Activated B cell treated with CpG ODN at 0.5 μM for 24 hours (primary cell): ENCODE measurements around the gene ARMS2. TPM values are rescaled to one million over a fixed set of nuclear protein-coding genes. Genes with fewer than 3 reads are reported as not detected.

ENCODE experiments used
- ATAC-seq: fragments of 200-7000 bp; cut with Tn5 transposase; one replicate; pipeline ENCODE4 v1.10.0; 2021; ENCODE audit warnings: low read depth, mild to moderate bottlenecking, moderate library complexity
- CTCF ChIA-PET: fragments of 350-600 bp; sonication (Branson Sonifier 250); formaldehyde crosslinking; loops from one replicate; lab custom pipeline; 2021; ENCODE audit warnings: antibody characterized with exemption; lab: Charles Lee
- POLR2A ChIA-PET: fragments of 350-600 bp; sonication (Branson Sonifier 250); formaldehyde crosslinking; loops from one replicate; lab custom pipeline; 2021; ENCODE audit warnings: antibody characterized with exemption; lab: Charles Lee
- DNase-seq: peaks from one replicate; pipeline ENCODE4 v3.0.0; 2022
- H3K27ac Mint-ChIP-seq: one replicate; pipeline ENCODE4 v1.8.0; 2020; ENCODE audit warnings: mixed read lengths
- H3K27me3 Mint-ChIP-seq: one replicate; pipeline ENCODE4 v1.8.0; 2021; ENCODE audit warnings: mixed read lengths
- H3K36me3 Mint-ChIP-seq: one replicate; pipeline ENCODE4 v1.8.0; 2021; ENCODE audit warnings: low read depth, mixed read lengths
- H3K4me1 Mint-ChIP-seq: one replicate; pipeline ENCODE4 v1.8.0; 2021; ENCODE audit warnings: mixed read lengths
- H3K4me3 Mint-ChIP-seq: one replicate; pipeline ENCODE4 v1.8.0; 2020; ENCODE audit warnings: mild to moderate bottlenecking, mixed read lengths
- H3K9me3 Mint-ChIP-seq: one replicate; pipeline ENCODE4 v1.8.0; 2020; ENCODE audit warnings: mixed read lengths
- CTCF ChIP-seq: fragments of 200-600 bp; IDR thresholded peaks from one replicate; pipeline ENCODE4 v1.8.0; 2022; ENCODE audit warnings: antibody characterized with exemption, mild to moderate bottlenecking
- intact Hi-C: fragments of 100-400 bp; cut with micrococcal nuclease; formaldehyde crosslinking; loops from one replicate; pipeline ENCODE4 v1.15.1; 2024
- total RNA-seq: library from RNA; stranded (reverse); gene quantifications from 2 replicates; pipeline ENCODE4 v1.2.3, GENCODE V29; 2022

ARMS2 gene
- total RNA-seq, 1 donor from 2014 or later, result not detected

- DNase-seq (no peak), ATAC-seq (no peak)
- H3K27me3 Mint-ChIP-seq, result peaks cover 55% of the 10 kb centered on the region
- POLR2A ChIA-PET, result no interaction called here
- H3K4me3 Mint-ChIP-seq, result peak overlapping the region; percentile 56
- intact Hi-C loops, result no loop called here
- no peaks in the 10 kb centered on the region for H3K36me3 Mint-ChIP-seq
- CTCF ChIA-PET, result no interaction called here
- no peak for TF ChIP-seq CTCF
- peaks cover 14% of the 10 kb centered on the region for H3K4me1 Mint-ChIP-seq
- no peak overlapping the region for H3K27ac Mint-ChIP-seq
- no peaks in the 10 kb centered on the region for H3K9me3 Mint-ChIP-seq
Measured at GRCh38 chr10:122462533-122463465, 8.3 kb downstream of the ARMS2 start.

GRCh38 chr10:122463466-122464249 lies 9.2 kb downstream of the ARMS2 start:
- Mint-ChIP-seq H3K27me3 (peaks cover 47% of the 10 kb centered on the region), H3K27ac (no peak overlapping the region)
- POLR2A ChIA-PET, result no interaction called here

GRCh38 chr10:122464250-122464510 lies 9.7 kb downstream of the ARMS2 start:
- Mint-ChIP-seq H3K27me3 (peaks cover 42% of the 10 kb centered on the region), H3K27ac (no peak overlapping the region), H3K36me3 (no peaks in the 10 kb centered on the region), H3K9me3 (no peaks in the 10 kb centered on the region), H3K4me3 (no peak overlapping the region), H3K4me1 (peaks cover 14% of the 10 kb centered on the region)
- ATAC-seq (no peak), DNase-seq (no peak)
- ChIA-PET CTCF (no interaction called here), POLR2A (no interaction called here)
- intact Hi-C loops, result no loop called here
- TF ChIP-seq CTCF, result no peak

More at GRCh38 chr10:122463466-122464249, 9.2 kb downstream of the ARMS2 start:
- peaks cover 14% of the 10 kb centered on the region for H3K4me1 Mint-ChIP-seq
- H3K36me3 Mint-ChIP-seq, result no peaks in the 10 kb centered on the region
- CTCF ChIA-PET, result no interaction called here
- H3K9me3 Mint-ChIP-seq, result no peaks in the 10 kb centered on the region
- ATAC-seq (no peak), DNase-seq (no peak)
- TF ChIP-seq CTCF, result no peak
- peak overlapping the region; percentile 11 for H3K4me3 Mint-ChIP-seq
- intact Hi-C loops, result no loop called here

GRCh38 chr10:122464586-122464985 lies 10.1 kb downstream of the ARMS2 start:
- POLR2A ChIA-PET, result no interaction called here
- CTCF ChIA-PET, result no interaction called here
- Mint-ChIP-seq H3K4me3 (no peak overlapping the region), H3K4me1 (peaks cover 14% of the 10 kb centered on the region), H3K36me3 (no peaks in the 10 kb centered on the region), H3K27ac (no peak overlapping the region), H3K27me3 (peaks cover 38% of the 10 kb centered on the region), H3K9me3 (no peaks in the 10 kb centered on the region)
- ATAC-seq (no peak), DNase-seq (no peak)
- intact Hi-C loops, result no loop called here
- no peak for TF ChIP-seq CTCF

- no peak for TF ChIP-seq CTCF
- Mint-ChIP-seq H3K4me3 (no peak overlapping the region), H3K9me3 (no peaks in the 10 kb centered on the region), H3K36me3 (no peaks in the 10 kb centered on the region), H3K4me1 (peaks cover 13% of the 10 kb centered on the region), H3K27me3 (peaks cover 34% of the 10 kb centered on the region), H3K27ac (no peak overlapping the region)
- ATAC-seq (no peak), DNase-seq (no peak)
- CTCF ChIA-PET, result no interaction called here
- POLR2A ChIA-PET, result no interaction called here
- intact Hi-C loops, result no loop called here
Measured at GRCh38 chr10:122465401-122466040, 11.1 kb downstream of the ARMS2 start.
